ENCODE data around the gene UGT1A5.

Gene UGT1A5

GRCh38 chr2:233706720-233707119 lies 6.0 kb upstream of the UGT1A5 start:
- TF ChIP-seq CTCF (IDR thresholded peaks at IDR 0.05; ENCODE audit: low read depth, low read length, missing control alignments), result no peak
- no peak for DNase-seq (ENCODE audit: low read depth)
- no peak overlapping the region for H3K4me3 ChIP-seq (ENCODE audit: low read depth, low read length)

- no peak for TF ChIP-seq CTCF (IDR thresholded peaks at IDR 0.05; ENCODE audit: low read depth, low read length, missing control alignments)
- no peak for DNase-seq (ENCODE audit: low read depth)
- H3K4me3 ChIP-seq (ENCODE audit: low read depth, low read length), result no peak overlapping the region
These were observed 4.6 kb upstream of the UGT1A5 start for GRCh38 chr2:233707940-233708644.

GRCh38 chr2:233708942-233709341 lies 3.8 kb upstream of the UGT1A5 start:
- DNase-seq (ENCODE audit: low read depth), result no peak
- no peak for TF ChIP-seq CTCF (IDR thresholded peaks at IDR 0.05; ENCODE audit: low read depth, low read length, missing control alignments)
- H3K4me3 ChIP-seq (ENCODE audit: low read depth, low read length), result no peak overlapping the region

- TF ChIP-seq CTCF (IDR thresholded peaks at IDR 0.05; ENCODE audit: low read depth, low read length, missing control alignments), result peak; percentile 93
These were observed 1.2 kb upstream of the UGT1A5 start for GRCh38 chr2:233711312-233712008.

GRCh38 chr2:233713262-233713615 lies 532 bp downstream of the UGT1A5 start:
- TF ChIP-seq CTCF (IDR thresholded peaks at IDR 0.05; ENCODE audit: low read depth, low read length, missing control alignments), result no peak
- no peak overlapping the region for H3K4me3 ChIP-seq (ENCODE audit: low read depth, low read length)
- no peak for DNase-seq (ENCODE audit: low read depth)

More at GRCh38 chr2:233711312-233712008, 1.2 kb upstream of the UGT1A5 start:
- no peak for DNase-seq (ENCODE audit: low read depth)
- no peak overlapping the region for H3K4me3 ChIP-seq (ENCODE audit: low read depth, low read length)

GRCh38 chr2:233714121-233714520 lies 1.4 kb downstream of the UGT1A5 start:
- DNase-seq (ENCODE audit: low read depth), result no peak

More at GRCh38 chr2:233714121-233714520, 1.4 kb downstream of the UGT1A5 start:
- H3K4me3 ChIP-seq (ENCODE audit: low read depth, low read length), result no peak overlapping the region
- TF ChIP-seq CTCF (IDR thresholded peaks at IDR 0.05; ENCODE audit: low read depth, low read length, missing control alignments), result no peak

Measured in GM12864 (cell line).